Neural cell (in vitro differentiated cells): ENCODE results near the gene ELOVL1.

ENCODE experiments used
- EP300 ChIP-seq: fragments of 450-650 bp; conservative IDR thresholded peaks from 2 replicates; pipeline ENCODE4 v1.6.1; 2014; ENCODE audit warnings: antibody characterized with exemption, mild to moderate bottlenecking, moderate library complexity; ENCODE audit not compliant: poor library complexity, severe bottlenecking
- EZH2 ChIP-seq: fragments of 200-600, 300-800 bp; shearing (Covaris generic), sonication (generic); IDR thresholded peaks from 2 replicates; pipeline ENCODE4 v1.6.1; 2014; ENCODE audit warnings: antibody characterized with exemption, low read length, borderline replicate concordance, mild to moderate bottlenecking; ENCODE audit not compliant: insufficient read depth, poor library complexity, severe bottlenecking
- MXI1 ChIP-seq: fragments of 450-650 bp; conservative IDR thresholded peaks from 2 replicates; pipeline ENCODE4 v1.6.1; 2014; ENCODE audit warnings: antibody characterized with exemption, mild to moderate bottlenecking; ENCODE audit not compliant: poor library complexity, severe bottlenecking
- POLR2AphosphoS5 ChIP-seq: IDR thresholded peaks from 2 replicates; pipeline ENCODE4 v1.6.1; 2012
- RAD21 ChIP-seq: fragments of 450-650 bp; conservative IDR thresholded peaks from 2 replicates; pipeline ENCODE4 v1.6.1; 2014; ENCODE audit warnings: antibody characterized with exemption, mild to moderate bottlenecking, moderate library complexity
- REST ChIP-seq: IDR thresholded peaks from 2 replicates; pipeline ENCODE4 v1.6.1; 2012; ENCODE audit warnings: borderline replicate concordance
- SMC3 ChIP-seq: fragments of 450-650 bp; conservative IDR thresholded peaks from 2 replicates; pipeline ENCODE4 v1.6.1; 2014; ENCODE audit warnings: antibody characterized with exemption, mild to moderate bottlenecking, moderate library complexity; ENCODE audit not compliant: poor library complexity
- TAF1 ChIP-seq: IDR thresholded peaks from 2 replicates; pipeline ENCODE4 v1.6.1; 2012; ENCODE audit warnings: low read depth
- TF ChIP-seq, protein P1 (sequence below): fragments of 450-650 bp; IDR thresholded peaks from 2 replicates; pipeline ENCODE4 v1.5.1; 2014; ENCODE audit warnings: antibody characterized with exemption, mild to moderate bottlenecking, moderate library complexity; ENCODE audit not compliant: poor library complexity, severe bottlenecking

- TF ChIP-seq EP300 (no peak), EZH2 (no peak), POLR2AphosphoS5 (no peak), REST (no peak), SMC3 (no peak), TAF1 (no peak), RAD21 (no peak), MXI1 (no peak)
- TF ChIP-seq, protein P1, sequence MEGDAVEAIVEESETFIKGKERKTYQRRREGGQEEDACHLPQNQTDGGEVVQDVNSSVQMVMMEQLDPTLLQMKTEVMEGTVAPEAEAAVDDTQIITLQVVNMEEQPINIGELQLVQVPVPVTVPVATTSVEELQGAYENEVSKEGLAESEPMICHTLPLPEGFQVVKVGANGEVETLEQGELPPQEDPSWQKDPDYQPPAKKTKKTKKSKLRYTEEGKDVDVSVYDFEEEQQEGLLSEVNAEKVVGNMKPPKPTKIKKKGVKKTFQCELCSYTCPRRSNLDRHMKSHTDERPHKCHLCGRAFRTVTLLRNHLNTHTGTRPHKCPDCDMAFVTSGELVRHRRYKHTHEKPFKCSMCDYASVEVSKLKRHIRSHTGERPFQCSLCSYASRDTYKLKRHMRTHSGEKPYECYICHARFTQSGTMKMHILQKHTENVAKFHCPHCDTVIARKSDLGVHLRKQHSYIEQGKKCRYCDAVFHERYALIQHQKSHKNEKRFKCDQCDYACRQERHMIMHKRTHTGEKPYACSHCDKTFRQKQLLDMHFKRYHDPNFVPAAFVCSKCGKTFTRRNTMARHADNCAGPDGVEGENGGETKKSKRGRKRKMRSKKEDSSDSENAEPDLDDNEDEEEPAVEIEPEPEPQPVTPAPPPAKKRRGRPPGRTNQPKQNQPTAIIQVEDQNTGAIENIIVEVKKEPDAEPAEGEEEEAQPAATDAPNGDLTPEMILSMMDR, result no peak
Observed at GRCh38 chr1:43386676-43387075, 18.9 kb upstream of the ELOVL1 start.
